CD4-positive, alpha-beta T cell treated with Interleukin-10 for 1 hour (primary cell): ENCODE measurements around the gene KCNA5.
A peak's percentile ranks its signal among the peaks of the same experiment; 100 is the strongest.

Experiments used
- DNase-seq: peaks from one replicate; pipeline ENCODE4 v3.0.0-alpha.2; 2020

Gene KCNA5

DNA sequence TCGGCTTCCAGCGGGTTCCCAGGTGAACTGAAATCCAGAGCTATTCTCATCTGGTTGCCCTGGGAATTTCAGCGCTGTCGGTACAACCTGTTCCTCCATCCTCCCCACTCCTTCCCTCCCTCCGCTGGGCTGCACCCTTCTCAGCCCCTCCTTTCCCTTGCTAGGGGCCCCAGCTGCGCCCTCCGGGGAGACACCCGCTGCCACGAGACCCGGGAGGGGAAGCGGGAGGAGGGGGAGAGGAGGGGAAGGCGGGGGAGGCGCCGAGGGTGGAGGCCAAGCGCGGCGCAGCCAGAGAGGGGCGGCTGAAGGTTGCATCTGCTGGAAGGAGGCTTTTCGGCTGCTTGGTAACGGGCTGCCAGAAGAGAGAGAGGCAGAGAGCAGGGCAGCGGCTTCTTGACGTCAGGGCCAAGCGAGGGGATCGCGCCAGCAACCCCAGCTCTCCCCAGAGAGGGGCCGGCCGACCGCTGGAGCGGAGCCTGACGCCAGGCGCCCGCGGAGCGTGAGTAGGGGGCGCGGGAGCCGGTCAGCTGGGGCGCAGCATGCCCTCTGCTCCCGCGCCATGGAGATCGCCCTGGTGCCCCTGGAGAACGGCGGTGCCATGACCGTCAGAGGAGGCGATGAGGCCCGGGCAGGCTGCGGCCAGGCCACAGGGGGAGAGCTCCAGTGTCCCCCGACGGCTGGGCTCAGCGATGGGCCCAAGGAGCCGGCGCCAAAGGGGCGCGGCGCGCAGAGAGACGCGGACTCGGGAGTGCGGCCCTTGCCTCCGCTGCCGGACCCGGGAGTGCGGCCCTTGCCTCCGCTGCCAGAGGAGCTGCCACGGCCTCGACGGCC lies at the start of gene KCNA5:
KCNA5 (plus strand) TSS at position 291 of the 831 bp plus-strand sequence; CDS start at position 560, 269 bp downstream.
- no peak for DNase-seq

DNA sequence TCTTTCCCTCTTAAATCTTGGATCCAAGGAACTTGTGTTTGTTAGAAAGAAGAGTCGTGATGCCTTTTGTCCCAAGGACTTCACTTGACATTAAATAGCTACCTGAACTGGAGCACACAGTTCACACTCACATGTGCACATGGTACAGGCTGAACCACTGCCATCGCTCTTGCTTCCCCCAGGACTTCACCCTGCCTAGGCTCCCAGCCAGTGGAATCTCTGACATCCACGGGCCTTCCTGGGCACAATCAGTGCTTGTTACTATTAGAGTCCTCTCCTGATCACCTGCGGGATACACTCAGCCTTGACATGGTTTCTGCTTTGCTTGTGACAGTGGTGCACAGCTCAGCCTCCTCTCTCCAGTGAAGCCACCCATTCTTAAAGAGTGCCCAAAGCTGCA lies 49.1 kb upstream of the KCNA5 start:
- DNase-seq, result no peak

DNA sequence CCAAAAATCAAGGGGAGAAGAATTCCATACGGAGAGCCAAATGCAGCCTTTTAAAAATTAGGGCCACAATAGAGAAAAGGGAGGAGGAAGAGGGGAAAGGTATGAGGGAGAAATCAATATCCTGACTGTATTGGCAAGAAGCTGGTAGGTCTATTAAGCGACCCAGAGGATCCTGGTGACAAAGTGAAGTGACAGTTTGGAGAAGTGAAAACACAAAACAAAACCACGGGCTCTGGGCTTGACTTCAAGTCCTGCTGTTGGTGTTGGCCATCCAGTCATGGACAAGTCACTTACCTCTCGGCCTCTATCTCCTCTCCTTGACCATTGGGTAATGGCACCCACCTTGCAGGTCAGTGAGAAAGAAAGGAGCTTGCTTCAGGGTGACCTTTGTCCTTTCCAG lies 47.0 kb upstream of the KCNA5 start:
- no peak for DNase-seq

DNA sequence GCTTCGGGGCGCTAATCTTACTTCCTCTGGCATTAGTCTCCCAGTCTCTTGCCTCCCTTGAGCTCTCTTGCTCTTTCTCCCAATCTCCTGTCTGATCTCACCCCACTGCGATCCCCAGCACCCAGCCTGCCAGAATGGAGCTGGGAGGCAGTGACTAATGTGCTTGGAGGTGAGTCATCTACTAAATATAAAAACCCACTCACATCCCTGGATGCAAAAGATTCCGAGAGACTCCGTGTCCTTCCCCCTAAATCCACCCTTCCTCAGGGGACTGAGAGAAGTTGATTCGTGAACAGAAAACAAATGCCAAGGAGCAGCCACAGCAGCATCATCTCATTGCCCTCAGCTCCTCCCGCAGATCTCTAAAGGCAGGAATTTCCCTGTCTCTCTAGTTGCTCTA lies 45.7 kb upstream of the KCNA5 start:
- no peak for DNase-seq

DNA sequence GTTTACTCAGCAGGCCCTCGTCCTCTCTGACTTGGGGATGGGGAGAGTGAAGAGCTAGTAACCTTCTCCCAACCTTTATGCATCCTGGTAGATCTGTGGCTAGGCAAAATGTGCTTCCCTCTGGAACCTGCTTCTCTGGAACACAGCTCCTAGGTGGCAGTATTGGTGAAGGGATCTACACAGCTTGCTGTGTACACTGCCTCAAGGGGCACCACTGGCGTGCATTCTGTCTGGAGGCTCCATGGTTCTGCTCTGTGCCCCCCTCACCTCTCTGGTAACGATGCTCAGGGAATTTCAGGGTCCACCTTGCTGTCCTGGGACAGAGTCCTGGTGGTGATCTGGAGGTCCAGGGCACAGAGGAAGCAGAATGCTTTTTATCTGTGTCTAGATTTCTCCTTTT lies 43.5 kb upstream of the KCNA5 start:
- no peak for DNase-seq

DNA sequence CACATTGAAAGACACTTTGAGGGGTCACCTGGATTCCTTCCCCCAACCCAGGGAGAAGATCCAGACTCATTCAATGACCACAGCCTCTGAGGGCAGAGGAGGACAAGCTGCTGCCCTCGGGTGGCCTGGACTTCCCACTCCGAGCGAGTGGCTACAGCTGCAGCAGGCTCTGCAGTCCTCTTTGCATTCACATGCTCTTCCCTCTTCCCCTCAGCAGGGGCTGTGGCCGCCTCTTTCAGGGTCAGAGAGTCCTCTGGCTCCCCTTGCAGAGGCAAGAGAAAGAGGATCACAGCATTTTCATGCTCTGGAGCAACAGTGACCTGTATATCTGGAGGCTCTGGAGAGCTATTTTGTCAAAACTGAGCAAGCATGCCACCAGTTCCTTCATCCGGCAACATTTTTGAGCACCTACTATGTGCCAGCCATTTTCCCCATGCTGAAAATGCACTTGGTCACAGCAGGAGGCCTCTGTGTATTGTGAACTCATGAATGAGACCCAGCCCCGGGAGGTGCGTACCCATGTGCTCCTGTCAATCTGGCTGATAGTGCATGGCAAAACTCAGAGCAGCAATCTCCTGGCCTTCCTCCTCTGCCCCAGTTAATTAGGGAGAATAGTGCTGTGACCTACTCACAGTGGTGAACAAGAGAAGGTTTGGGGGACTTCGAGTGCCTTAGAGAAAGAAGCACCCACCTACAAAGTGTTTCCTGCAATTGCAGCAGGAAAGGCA lies 42.9 kb upstream of the KCNA5 start:
- no peak for DNase-seq

DNA sequence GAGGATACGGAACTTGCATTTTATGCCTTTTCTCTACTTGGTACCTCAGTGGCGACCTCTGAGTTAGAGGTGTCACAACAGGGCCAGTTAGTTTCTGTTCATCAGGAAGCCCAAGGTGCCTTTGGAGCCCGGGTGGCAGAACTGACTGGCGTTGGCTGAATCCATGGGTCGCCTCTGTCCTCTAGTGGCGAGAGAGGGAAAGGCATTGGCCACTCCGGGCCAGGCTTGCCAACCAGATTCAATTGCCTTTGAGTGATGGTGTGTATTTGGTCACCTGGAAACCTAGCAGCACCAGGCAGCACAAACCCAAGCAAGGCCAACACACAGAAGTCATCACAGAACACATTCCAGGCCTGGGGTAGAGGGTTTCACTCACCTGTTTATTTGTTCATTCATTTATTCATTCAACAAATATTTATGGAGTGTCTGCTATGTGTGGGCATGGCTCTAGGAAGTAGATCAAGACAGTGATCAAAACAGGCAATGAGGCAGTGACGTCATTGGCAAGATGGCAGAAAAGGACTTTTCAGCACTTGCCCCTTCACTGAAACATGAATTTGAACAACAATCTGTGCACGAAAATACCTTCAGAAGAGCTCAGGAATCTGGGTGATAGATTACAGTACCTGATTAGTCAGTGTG lies 40.5 kb upstream of the KCNA5 start:
- DNase-seq, result peak; percentile 39

DNA sequence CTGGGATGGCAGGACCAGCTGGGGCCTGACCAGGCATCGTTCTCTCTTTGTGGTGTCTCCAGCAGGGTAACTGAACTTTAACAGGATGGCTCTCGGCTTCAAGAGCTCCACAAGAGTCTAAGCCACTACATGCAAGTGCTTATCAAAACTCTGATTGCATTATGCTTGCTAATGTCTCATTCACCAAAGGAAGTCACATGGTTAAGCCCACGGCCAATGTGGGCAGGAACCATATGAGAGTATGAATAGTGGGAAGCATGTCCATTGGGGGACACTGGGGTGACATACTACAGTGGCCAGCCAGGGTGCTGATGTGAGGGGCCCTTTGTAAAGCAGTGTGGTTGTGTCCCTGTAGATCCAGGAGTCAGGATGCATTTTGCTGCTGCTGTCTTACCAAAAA lies 35.0 kb upstream of the KCNA5 start:
- no peak for DNase-seq

DNA sequence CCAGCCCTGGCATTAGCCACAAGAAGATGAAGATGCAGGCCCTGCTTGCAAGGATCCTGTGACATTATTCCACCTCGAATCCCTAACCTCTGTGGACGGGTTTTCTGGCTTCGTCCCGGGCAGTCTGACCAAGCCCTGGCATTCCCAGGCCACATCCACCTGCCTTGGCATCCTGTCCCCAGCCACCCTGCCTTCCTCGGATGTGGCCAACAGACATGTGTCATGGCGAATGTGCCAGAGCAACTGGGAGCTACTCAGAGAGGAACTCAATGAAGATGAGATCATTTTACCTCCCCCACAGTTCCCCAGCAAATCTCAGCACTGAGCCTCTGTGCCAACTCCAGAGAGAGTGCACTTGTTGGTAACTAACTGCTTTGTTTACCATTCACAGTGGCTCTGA lies 33.5 kb upstream of the KCNA5 start:
- no peak for DNase-seq

DNA sequence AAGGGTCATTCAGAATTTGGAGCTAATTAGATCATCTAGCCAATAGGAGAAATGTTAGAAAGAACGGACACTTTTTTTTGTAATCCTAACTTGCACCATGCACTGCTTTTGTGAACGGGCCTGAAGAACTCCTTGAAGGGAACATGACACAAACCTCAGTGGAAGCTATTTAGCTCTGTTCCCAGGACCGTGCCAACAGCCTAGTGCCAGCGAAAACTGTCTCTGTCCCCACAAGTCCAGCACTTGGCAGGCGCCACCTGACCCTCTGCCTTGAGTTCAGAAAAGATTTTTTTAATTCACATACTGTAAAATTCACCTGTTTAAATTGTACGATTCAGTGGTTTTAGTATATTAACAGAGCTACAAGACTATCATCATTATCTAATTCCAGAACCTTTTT lies 31.3 kb upstream of the KCNA5 start:
- DNase-seq, result no peak

DNA sequence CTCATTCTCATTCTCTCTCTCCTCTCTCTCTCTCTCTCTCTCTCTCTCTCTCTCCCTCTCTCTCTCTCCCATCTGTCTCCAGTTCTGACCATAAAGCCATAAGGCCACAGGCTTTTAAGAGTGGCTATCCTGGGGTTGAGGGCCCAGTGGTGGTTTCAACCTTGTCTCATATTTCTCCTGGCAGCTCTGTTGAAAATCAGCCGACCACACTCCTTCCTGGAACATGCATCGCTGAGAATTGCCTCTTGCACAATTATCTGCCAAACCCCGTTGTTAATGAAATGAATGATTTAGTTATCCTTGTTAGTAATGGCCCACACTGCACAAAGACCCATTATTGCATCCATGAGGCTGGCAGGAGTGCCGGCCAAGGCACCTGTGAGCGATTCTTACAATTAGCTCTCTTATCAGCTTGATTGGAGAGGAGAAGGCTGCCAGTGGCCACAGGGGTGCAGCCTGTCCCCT lies 30.4 kb upstream of the KCNA5 start:
- DNase-seq, result no peak

DNA sequence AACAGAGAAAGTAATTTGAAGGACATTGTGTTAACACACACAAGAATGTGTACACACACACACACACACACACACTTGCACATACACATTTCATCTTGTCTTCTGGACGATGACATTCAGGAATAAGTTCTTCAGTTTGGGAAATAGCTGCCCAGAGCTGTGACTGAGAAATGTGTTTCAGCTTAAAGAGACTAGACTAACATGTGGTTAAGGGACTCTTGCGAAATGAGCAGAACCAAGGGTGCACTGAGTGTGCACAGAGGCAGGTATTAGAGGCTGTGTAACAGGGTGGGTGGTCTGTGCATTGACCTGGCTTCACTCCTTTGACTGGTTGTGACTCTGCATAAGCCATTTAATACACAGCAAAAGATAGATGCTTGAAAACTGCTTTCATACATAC lies 29.4 kb upstream of the KCNA5 start:
- DNase-seq, result no peak

DNA sequence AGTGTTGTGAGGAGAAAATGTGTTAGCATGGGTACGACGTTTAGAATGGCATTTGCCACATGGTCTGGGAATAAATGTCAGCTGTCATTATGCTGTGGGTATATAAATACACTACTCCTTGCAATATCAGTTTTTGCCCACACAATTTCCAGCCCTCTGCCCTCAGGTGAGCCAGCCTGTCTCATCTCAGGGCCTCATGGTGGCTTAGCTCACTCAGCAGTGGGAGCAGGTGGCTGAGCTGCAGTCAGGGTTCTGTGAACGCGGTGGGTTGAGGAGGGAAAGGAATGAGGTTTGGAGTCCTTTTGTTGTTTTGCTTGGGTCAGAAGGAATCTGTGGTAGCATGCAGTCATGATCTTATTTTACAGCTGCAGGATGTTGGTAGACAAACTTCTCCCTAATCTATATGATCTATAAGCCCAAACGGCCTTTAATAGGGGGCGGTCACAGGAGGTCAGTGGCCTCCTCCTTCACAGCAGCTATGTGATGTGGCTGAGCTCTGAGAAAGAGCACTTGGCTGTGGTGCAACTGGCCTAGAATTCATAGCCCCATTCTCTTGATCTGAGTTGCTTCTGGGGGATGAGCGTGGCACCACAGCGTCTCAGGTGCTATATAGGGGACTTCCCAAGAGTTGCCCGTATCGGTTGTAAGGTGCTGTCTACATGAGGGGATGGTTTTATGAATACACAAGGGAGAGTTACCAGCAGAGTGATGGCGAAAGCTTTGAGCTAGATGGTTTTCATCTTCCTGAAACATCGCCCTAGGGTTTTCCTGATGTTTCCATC lies 27.8 kb upstream of the KCNA5 start:
- DNase-seq, result no peak

DNA sequence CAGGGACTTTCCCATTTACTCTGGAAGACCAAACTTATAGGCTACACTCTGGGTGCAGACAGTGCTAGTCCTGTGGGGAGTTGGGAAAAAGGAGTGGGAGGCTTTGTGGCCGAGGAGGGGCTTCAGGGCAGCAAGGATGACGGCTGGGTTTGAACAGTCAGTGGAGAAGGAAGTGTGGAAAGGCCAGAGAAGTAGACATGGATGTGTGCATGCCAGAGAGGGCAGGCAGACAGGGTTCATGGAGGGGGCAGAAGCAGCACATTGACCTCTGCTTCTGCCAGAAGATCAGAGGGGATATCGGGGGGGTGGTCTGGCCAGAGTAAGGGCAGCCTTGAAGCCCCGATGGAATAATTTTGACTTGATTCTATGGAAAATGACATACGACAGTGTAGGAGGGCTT lies 27.2 kb upstream of the KCNA5 start:
- DNase-seq, result no peak

DNA sequence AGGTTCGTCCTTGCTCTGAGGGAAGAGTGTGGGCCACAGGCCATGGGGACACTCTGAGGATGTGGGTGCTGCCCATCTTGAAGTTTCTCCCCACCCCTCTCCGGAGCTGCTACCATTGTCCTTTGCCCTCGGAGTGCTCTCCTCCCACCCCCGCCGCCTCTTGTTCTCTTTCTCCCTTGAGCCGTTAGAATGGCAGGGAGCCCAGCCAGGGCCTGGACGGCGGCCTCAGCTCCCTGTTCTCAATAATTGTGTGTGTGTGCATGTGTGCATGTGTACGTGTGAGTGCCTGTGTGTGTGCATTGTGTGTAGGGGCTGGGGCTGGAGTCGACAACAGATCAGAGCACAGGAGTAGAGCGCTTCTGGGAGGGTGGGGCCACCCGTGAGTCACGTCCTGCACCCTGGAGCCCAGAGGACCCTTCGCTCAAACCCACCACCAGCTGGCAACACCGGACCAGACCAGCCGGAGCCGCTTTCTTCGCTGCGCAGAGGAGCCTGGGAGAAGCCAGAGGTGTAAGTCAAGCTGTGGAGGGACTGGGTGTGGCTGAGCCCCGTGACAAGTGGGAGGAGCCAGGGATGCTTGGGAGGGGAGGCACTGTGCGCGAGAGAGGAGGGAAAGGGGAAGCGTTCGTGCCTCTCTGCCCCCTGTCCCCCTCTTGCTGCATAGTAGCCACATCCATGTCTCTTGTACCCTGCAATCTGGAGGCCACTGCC lies 25.9 kb upstream of the KCNA5 start:
- DNase-seq, result no peak

DNA sequence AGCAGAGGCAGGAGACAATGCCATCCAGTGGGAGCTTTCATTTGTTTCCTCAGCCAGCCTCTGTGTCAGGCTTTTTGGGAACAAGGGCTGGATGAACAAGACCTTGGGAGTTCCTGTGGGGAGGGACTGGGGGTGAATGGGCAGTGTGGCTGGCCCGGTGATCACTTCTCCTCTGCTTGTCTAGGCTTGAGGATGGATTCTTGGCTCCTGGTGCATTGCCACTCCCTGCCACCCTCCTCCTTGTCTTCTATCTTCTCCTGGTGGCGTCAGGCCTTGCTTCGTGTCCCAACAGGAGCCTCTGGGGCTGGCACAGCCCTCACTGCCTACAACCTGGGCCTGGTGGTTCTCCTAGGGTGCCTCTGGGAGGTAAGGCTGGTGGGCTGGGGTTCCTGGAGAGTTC lies 25.0 kb upstream of the KCNA5 start:
- no peak for DNase-seq

DNA sequence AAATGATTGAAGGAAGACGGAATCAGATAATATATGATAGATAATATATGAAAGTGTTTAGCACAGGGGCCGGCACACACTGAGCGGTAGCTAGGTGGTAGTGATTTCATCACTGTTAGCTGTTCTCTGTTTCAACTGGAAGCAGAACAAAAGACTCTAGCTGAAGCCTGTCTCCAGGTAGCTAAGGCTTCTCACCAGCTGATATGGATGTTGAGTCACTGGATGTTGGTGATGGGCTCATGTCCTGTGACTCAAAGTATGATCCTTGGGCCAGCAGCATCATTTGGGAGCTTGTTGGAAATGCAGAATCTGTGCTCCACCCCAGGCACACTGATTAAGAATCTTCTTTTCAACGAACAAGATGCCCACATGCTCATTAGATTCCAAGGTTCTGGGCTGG lies 21.7 kb upstream of the KCNA5 start:
- DNase-seq, result no peak

DNA sequence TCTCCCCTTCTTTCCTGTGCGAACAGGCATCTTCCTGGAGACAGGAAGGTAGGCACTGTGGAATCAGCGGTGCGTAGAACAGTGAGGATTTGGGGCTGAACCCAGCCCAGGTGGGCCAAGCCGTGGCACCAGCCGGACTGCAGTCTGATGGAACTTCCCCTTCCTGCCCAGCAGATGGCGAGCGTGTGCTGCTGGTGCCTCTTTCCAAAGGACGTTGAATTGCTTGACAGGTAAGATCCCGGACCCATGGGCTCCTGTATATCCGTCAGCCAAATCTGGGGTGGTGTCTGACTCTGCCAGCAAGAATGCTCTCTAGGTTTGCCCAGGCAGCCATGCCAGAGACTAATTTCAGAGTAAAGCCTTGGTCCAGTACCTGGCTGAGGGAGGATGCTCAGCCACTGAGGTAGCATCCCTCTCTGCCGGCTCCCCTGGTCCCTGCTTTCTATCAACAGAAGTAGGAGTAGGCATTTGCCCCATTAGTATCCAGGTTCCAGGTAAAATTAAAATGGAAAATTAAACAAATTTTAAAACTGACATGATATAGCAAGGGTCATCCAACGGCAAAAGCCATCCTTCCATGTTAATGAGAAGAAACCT lies 21.1 kb upstream of the KCNA5 start:
- peak; percentile 19 for DNase-seq

DNA sequence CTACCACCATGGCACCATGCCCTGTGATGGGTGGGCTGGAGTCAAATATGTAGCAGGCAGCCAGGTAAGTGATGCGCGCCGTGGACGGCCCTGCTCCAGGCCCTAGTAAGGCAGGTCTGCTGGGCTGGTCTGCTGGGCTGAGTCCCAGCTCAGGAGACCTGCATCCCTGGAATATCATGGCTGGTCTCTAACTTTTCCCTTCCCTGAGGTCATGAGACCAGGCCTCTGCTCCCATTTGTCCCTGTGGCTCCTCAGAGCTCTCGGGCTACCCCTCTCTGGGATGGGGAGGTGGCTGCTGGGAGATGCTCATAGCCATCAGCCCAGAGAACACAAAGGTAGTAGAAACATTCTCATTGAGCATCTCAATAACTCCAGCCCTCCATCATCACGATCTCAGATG lies 19.8 kb upstream of the KCNA5 start:
- DNase-seq, result no peak

DNA sequence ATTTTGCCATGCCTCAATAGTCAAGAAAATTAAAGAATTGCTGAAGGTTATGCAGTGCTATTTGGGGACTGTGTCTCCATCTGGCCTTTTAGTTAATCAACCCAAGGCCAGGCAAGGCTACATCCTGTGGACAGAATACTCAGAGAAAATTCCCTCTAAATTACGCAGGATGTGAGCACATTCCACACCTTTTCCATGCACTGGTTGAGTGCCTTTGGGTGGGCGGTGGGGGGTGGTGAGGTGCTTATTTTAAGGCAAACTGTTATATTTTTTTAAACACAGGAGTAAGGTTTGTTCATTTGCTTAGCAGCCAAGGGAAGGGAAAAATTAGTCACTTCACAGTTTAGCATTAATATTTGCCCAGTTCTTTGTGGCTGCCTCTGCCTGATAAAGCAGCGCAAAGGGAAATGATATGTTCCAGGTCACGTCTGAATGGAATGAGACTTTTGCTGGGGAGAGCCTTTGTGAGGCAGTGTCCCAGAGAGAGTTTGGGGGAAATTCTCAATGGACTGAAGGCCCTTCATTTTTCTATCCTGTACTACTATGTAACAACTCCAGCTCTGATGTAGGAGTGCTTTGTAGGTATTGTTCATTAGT lies 17.2 kb upstream of the KCNA5 start:
- DNase-seq, result no peak

DNA sequence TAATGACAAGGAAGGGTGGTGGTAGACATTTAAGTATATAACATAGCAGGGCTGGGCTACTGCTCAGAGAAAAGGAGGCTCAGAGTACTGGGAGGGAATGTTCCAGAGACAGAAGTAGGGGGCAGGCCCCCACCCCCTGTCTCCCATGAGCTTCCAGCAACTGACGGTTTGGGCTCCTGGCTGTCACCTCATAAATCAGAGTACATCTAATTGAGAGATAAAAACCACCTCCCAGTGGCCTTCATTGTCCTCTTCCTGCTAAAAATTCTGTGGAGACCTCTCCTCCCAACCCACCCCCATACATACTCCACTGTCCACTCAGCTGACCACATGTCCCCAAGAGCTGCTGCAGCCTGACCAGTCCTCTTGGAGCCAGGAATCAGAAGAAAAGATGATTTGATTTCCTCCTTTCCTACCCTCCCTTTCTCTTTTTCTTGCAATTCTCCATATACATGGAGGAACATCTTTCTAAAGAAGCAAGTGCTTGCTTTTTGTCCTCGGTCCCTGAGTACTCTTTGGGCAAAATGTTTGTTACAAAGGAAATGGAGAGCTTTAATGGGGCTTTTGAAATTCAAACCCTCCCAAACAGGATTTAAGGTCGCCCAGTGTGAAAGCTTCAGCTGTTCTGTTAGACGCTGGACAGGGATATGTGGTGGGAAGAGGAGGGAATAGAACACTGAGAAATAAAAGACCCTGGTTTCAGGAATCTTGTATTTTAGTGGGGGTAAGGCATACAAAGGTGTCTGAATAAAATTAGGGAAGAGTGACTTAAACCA lies 16.4 kb upstream of the KCNA5 start:
- no peak for DNase-seq
